AG09319 (cell line): ENCODE results near the gene ITGBL1.

Source experiments
- DNase-seq: peaks from one replicate; pipeline ENCODE4 v3.0.0-alpha.2; 2010; ENCODE audit warnings: low read depth; ENCODE audit errors: extremely low read depth
- TF ChIP-seq, protein P1 (sequence below): IDR thresholded peaks from 2 replicates; pipeline ENCODE4 v1.5.1; 2011; ENCODE audit warnings: low read depth, mild to moderate bottlenecking, inconsistent platforms, low read length, moderate library complexity

ITGBL1 gene

DNA sequence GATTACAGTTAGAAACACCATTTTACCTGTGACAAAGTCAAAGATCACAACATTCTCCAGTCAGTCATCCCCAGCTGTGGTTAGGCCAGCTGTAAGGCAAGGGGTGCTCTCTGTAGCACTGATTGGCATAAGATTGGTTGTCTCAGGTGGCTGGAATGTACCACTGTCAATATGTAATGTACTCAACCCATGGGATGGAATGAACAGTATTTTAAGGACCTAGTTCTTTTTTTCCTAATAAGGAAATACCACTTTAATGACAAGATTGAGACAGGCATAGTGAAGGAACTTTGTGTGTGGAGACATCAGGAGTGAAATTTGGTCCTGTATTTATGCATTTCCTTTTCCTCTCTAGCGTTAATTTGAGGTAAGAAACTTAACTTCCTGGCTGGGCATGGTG is 310.7 kb downstream of the ITGBL1 start:
- DNase-seq = no peak
- TF ChIP-seq, protein P1, sequence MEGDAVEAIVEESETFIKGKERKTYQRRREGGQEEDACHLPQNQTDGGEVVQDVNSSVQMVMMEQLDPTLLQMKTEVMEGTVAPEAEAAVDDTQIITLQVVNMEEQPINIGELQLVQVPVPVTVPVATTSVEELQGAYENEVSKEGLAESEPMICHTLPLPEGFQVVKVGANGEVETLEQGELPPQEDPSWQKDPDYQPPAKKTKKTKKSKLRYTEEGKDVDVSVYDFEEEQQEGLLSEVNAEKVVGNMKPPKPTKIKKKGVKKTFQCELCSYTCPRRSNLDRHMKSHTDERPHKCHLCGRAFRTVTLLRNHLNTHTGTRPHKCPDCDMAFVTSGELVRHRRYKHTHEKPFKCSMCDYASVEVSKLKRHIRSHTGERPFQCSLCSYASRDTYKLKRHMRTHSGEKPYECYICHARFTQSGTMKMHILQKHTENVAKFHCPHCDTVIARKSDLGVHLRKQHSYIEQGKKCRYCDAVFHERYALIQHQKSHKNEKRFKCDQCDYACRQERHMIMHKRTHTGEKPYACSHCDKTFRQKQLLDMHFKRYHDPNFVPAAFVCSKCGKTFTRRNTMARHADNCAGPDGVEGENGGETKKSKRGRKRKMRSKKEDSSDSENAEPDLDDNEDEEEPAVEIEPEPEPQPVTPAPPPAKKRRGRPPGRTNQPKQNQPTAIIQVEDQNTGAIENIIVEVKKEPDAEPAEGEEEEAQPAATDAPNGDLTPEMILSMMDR = no peak
